Posterior vena cava (tissue), 2 donors: ENCODE results near the gene TBC1D21. TPM values are rescaled to one million over a fixed set of nuclear protein-coding genes. Genes with fewer than 3 reads are reported as not detected.

ENCODE experiments used
- DNase-seq: peaks from one replicate; pipeline ENCODE4 v3.0.0-alpha.2; 2020; ENCODE audit warnings: low spot score
- intact Hi-C, 2 donors: fragments of 100-400 bp; cut with DNase I; formaldehyde crosslinking; loops; one replicate each; pipeline versions ENCODE4 v1.14.1 to v1.14.2; 2022 to 2023
- long read RNA-seq, 2 donors: library from polyadenylated mRNA; unstranded; transcript quantifications; one replicate each; pipeline ENCODE4 v2.0.0, GENCODE V29; 2020 to 2021
- total RNA-seq, 2 donors: library from RNA; stranded (reverse); fragmentation: NEBNext Ultra II Directional; extraction: Animal tissue kit (Norgen Biotek cat#: 25700); gene quantifications; one replicate each; pipeline ENCODE4 v1.2.1, GENCODE V29; 2021
- donor health status: DM: yes; HTN: yes; CAD: no.
- donor health status: DM: yes; HTN: yes; CAD: no.

TBC1D21 gene, protein sequence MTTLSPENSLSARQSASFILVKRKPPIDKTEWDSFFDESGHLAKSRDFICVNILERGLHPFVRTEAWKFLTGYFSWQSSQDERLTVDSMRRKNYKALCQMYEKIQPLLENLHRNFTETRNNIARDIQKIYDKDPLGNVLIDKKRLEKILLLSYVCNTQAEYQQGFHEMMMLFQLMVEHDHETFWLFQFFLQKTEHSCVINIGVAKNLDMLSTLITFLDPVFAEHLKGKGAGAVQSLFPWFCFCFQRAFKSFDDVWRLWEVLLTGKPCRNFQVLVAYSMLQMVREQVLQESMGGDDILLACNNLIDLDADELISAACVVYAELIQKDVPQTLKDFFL
- total RNA-seq, result not detected
- long read RNA-seq, donor 1, result 0 reads
- long read RNA-seq, donor 2, result 0 reads

DNA sequence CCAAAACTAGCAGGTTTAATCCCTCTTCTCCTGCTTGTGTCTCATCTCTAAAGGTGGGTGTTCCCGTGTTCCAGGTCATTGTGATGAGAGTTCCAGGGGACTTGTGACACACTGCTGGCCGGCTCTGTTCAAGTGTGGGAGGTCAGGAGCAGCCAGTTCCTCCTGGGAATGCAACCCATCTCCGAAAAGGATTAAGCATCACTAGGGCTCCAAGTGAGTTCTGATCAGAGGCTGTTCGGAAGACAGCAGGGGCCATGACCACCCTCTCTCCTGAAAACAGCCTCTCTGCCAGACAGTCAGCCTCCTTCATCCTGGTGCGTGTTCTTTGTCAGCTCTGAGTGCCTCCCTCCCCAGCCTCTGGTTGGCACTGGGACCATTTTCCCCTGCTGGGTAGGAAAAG lies at the start of gene TBC1D21:
Gene TBC1D21, plus strand, starts transcription at position 109 of the 400 bp plus-strand sequence. Its CDS starts 146 bp downstream, at position 255.
- intact Hi-C loops, result loop anchor here in 1 of 2 donors (10.0 kb wide), 1 partner anchor 81 kb away; no protein-coding TSS in a partner anchor
- no peak for DNase-seq

DNA sequence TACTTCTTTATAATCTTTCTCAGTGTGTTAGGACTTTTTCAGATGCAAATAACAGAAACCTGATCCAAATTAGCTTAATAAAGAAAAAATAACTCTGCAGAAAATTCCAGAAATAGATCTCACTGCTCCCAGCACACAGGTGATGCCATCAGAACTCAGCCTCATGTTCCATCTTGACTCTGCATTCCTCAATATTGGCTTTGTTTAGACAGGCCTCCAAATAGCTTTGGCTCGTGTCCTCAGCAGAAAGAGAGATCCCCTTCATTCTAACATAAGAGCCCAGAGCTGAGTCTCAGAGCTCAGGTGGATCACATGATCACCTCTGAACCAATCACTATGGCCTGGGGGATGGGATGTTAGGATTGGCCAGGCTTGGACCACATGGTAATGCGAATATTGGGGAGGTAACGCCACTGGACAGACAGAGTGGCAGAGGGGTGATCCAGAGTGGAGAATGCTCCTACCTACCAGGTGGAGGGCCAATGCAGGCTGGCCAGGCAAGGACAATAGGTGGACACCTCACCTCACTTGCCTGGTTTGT lies 46.6 kb upstream of the TBC1D21 start:
- intact Hi-C loops, result no loop called here
- no peak for DNase-seq

DNA sequence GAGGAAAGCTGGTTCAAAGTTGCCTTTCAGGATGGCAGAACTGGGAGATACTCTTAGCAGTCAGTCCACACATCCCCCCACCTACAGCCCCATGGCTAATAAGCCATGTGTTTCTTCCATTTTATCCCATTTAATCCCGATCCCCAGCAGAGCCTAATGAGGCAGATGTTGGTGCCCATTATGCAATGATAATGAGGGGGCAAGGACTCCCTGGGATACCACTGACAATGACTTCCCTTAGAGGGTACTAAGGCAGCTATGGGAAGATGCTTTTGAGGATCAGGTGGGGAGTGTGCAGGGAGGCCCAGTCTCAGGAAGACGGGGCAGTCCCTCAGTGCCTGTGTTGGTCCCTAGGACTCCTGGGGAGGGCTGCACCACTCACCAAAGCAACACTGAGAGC lies 43.8 kb upstream of the TBC1D21 start:
- intact Hi-C loops, result no loop called here

DNA sequence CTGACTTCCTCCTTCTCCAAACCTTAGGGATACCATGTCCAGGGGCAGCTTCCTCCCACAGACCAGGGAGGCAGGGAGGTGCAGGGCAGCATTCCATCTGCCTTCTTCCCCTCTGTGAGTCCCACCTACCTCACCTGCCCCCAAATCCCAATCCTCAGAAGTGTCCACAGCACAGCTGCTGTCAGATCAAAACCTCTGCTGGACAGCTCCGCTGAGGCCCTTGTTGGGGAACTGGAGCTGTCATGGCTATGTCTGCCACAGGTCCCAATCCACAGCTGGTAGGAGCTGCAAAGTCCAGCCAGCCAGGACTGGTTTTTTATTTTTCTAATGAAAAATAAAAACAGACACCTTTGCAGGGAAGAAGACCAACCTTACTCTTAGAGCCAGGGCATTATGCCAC lies 40.7 kb upstream of the TBC1D21 start:
- intact Hi-C loops, result no loop called here
- DNase-seq, result no peak

More for the DNA sequence above, 43.8 kb upstream of the TBC1D21 start:
- DNase-seq, result no peak

DNA sequence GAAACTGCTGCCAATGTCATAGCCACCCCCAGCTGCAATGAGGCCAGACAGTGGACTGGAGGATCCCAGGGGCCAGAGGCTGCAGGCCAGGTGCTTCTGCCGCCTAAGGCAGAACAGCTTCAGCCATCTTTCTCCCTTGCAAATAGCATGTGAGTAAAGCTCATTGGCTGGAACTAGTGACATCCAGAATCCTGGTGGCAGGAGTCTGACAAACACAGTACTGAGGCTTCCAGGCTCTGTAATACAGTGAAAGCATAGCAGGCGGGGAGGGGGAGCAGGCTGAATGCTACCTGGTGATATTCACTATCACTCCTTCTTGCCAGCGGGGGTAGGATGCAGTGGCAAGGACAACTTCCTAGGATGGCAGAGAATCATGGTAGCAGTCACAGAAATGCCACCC lies 36.5 kb upstream of the TBC1D21 start:
- intact Hi-C loops, result no loop called here
- no peak for DNase-seq

DNA sequence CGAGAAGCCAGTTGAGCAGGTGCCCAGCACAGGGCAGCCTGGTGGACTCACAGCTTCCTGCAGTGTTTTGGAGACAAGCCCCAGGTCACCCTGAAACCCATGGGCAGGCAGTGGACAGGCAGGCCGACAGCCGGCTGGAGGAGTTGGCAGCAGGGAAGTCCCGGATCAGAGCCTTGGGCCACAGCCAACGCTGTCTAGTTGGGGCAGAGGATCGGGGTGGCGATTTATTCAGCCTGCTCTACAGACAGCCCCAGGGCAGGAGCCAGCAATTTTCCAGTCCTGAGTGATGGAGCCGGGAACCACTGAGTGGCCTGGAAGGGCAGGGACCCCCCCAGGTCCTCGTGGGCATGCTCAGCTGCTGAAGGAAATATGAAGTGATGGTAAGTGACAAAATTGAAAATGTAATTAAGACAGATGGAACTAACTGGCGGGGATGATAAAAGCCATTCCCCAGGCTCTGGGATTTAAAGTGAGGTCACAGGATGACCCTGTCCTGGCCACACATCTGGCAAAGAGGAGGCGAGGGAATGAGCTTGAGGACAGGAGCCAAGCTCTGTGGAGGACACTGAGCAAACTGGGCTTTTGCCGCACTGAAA lies 34.4 kb upstream of the TBC1D21 start:
- DNase-seq, result peak; percentile 84
- intact Hi-C loops, result no loop called here

DNA sequence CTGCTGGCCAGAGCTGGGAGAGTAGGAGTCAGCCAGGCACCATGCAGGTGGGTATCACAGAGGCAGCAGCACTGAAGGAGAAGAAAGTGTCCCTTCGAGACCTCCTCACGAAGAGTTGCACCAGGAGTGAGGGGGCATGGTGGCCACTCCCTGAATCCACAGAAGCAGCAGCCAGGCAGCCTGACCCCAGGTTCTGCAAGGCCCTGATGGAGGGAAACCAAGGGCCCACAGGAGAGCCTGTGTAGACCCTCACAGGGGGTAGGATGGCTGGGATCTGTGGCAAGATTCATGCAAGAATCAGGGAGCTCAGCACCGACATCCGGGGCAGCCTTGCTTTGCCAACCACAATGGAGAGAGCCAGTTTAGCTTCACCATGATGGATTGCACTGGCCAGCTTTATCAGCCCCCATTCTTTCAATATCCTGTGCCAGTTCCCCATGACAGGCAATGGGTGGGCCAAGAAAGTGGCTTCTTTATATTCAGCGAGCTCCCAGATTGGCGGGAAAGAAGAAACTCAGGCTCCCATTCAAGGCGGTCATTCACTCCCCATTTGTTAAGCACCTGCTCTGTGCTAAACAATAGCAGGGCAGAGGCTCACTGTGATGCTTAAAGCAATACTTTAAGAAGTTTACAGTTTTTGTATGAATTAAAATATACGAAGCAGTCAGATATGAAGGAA lies 33.5 kb upstream of the TBC1D21 start:
- no peak for DNase-seq
- intact Hi-C loops, result no loop called here

DNA sequence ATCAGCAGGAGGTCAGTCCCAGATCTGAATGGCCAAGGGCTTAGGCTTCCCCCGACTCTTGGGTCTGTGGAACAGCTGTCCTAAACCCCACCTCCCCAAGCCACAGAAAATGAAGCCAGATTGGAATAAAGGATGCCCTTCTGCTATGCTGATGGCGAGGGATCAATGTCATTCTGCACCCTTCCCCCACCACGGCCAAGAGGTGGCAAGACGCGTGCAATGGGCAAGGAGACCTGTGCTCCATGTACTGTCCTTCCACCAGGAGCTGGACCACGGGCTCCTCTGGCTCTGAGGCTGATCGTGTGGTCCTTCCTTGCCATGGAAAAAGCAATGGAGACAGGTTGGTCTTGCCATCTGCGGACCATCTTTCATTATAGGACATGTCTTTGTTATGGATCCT lies 32.6 kb upstream of the TBC1D21 start:
- no peak for DNase-seq
- intact Hi-C loops, result no loop called here

DNA sequence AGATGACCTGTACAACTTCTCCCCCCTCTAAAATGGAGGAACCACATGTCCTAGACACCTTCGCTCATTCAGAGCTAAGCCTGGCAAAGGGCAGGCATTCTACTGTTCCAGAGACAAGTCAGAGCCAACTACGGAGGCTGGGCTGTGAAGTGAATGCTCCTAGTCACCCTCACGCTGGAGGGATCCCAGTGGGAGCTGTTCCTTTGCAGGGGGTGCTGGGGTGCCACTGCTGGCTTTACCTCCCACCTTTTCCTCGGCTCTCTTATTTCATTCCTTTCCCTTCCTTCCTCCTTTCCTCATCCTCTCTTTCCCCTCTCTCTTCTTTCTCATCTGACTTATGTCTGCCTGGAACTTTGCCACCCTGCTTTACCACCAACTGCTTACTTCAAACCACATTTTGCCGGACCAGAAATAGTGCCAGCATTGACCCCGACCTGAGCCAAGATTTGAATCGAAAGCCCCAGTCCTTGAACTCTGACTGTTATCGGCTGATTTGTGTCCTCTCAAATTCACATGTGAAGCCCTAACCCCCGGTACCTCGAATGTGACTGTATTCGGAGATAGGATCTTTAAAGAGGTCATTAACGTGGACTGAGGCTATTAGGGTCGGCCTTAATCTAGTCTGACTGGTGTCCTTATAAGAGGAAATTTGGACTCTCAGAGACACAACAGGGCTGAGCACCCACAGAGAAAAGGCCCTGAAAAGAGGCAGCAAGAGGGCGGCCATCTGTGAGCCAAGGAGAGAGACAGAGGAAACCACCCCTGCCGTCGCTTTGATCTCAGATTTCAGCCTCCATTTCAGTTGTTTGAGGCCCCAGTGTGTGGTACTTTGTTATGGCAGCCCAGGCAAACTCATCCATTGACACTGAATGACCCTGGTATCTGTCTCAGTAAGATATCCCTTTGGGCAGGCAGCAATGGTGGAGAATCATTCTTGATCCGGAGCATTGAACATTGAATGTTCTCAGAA lies 31.3 kb upstream of the TBC1D21 start:
- no peak for DNase-seq
- intact Hi-C loops, result no loop called here

DNA sequence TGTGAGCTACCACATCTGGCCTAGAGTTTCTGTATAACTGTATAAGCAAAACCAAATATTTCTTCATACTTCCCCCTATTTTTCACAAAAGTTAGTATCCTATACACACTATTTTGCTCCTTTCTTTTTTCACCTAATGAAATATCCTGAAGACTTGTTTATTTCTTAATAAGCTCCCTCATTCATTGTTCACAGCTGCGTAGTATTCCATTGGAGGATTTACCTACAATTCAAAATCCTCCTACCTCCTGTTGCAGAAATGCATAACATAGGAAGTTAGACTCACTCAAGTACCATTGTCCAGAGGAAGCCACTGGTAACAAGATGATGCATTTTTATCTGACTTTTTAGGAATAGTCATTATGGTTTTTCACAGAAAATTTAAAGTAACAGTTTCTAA lies 29.6 kb upstream of the TBC1D21 start:
- DNase-seq, result no peak
- intact Hi-C loops, result no loop called here

DNA sequence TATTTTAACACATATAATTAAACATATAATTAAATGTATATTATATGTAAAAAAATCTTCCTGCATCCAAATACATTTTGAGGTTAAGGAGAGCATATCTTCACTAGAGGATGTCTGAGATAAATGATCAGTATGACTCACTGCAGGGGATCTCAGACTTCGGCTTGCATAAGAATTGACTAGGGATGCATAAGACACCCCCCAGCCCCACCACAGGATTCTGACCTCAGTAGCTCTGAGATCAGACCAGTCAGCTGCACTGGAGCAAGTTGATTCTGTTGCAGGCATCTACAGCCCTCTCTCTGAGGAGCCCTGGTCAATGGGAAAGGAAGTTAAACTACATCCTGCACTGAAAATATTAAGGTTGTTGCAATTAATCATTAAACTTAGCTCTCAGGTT lies 29.0 kb upstream of the TBC1D21 start:
- intact Hi-C loops, result no loop called here
- no peak for DNase-seq

DNA sequence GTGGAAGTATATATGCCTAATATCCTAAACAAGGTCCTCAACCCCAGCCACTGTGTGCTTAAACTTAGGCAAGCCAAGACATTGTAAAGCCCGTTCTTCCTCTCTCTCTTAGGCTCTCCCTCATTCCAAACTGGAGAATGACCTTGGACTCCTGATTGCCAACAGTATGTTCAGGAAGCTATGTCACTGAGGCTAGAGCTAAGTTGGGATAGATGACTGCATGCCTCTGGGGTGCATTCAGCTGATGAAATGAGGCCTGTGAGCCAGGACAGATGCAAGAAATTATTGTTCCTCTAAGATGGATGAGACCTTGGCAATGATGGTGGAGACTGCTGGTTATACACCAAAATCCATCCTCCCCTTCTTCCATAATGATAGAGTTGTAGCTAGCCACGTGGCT lies 27.9 kb upstream of the TBC1D21 start:
- intact Hi-C loops, result no loop called here
- DNase-seq, result no peak

DNA sequence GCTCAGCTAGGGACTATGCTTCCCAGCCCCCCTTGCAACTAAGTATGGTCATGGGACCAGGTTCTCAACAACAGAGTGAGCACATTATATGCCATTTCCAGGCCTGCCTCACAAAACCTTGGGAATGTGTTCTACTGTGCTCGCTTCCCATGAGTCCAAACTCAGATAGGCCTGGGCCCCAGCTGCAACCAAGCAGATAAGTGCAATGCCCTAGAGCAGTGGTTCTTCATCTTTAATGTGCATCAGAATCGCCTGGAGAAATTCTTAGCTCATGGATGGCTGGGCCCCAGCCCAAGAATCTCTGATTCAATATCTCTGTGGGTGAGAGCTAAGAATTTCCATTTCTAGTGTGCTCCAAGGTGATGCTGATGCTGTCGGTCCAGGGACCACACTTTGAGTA lies 27.5 kb upstream of the TBC1D21 start:
- DNase-seq, result no peak
- intact Hi-C loops, result no loop called here

DNA sequence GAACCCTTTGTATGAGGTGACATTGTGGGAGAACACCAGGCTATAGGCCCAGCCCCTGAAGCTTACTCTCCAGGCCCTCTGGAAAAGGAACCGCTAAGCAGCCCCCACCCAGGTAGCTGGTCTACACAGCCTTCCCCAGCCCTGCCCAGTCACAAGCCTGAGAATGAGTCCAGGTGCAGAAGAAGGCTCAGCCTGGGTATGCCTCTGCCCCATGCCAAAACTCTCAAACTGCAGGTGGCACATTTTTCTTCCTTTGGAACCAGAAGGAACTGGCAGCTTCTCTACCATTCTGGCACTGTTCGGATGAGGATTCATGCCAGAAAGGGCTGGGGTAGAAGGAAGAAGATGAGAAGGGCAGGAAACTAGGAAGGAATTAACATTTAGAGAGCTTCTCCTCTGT lies 23.7 kb upstream of the TBC1D21 start:
- no peak for DNase-seq
- intact Hi-C loops, result no loop called here

DNA sequence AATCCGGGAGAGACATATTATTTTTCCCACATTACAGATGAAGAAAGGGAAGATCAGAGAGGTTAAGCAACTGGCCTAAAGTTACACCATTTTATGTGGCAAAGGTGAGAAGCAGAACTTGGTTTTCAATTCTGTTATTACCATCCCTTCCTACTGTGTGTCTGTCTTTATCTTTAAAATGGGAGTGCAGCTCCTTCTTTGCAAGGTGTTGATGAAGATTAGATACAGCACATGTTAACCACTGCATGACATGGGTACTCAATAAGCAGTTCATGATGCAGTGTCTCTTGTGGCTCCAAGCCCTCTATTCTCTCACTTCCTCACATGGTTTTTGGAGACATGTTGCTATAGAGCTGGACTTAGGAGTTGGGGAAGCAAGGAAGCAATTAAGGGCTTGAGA lies 23.1 kb upstream of the TBC1D21 start:
- intact Hi-C loops, result no loop called here

DNA sequence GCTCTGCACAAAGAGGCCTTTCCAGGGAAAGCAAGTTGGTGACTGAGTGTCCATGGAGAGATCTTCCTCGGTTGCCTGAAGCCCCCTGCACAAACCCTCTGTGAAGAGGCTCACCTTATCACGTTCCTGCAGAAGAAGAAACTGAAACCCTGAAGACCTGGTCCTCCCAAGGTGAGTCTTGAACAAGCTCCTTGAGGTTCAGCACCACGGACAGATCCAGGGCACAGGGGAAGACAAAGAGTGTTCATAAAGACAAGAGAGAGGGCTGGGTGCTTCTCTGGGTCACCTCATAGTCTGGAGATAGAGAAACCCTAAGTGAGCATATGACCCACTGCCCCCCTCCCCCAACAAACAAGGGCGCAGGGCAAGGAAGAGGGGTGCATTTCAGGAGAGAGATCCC lies 21.7 kb upstream of the TBC1D21 start:
- no peak for DNase-seq
- intact Hi-C loops, result no loop called here

More for the DNA sequence above, 23.1 kb upstream of the TBC1D21 start:
- no peak for DNase-seq

DNA sequence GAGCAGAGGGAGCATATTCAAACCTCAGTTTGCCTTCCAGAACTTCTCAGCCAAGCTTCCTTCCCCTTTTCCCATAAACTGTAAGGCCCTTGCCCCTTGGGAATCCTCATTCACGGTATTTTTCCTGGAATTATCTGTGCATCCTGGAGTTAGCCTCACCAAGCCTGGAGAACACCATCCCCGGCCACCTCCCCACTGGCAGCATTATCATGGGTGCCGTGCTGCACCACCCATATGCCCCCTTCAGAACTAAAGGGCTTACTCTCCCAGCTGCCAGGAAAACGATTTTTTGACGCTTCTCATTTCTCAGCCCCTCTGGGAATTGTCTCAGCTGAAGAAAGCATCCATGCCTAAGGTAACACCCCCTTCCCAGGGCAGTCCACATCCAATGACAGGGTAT lies 20.9 kb upstream of the TBC1D21 start:
- DNase-seq, result no peak
- intact Hi-C loops, result no loop called here

DNA sequence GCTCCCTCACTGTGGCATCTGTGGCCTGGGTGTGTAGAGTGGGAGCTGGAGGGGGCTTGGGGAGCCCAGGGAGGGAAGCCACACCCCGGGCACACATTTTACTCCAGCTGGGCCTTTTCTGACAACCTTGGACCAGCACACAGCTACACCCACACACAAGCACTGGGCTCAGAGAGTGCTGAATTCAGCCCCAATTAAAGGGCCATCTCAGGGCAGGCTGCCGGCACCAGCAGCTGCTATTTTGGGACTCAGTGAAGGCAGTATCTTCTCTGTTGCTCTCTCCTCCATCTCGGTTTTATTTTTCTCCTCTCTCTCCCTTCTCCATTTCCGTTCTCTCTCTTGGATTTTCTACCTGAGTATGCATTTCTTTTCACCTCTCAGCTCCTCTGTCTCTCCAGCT lies 19.1 kb upstream of the TBC1D21 start:
- intact Hi-C loops, result no loop called here
- DNase-seq, result no peak
